NT2/D1 (cell line): ENCODE results near the gene DOCK10.

Experiments used
- SUZ12 ChIP-seq: IDR thresholded peaks from 2 replicates; pipeline ENCODE4 v1.6.1; 2011; ENCODE audit not compliant: insufficient read length, insufficient read depth; ENCODE audit errors: extremely low read depth
- YY1 ChIP-seq: IDR thresholded peaks from 2 replicates; pipeline ENCODE4 v1.6.1; 2011; ENCODE audit not compliant: insufficient read length, insufficient read depth
- ZNF274 ChIP-seq: IDR thresholded peaks from 2 replicates; pipeline ENCODE4 v1.6.1; 2011; ENCODE audit warnings: mild to moderate bottlenecking, low read depth, low read length

- TF ChIP-seq YY1 (no peak), SUZ12 (no peak), ZNF274 (no peak)
Observed at GRCh38 chr2:224847961-224848850, 194.1 kb downstream of the DOCK10 start.
